K562 (cell line): ENCODE measurements around the gene SHISA9. TPM values are rescaled to one million over a fixed set of nuclear protein-coding genes. Genes with fewer than 3 reads are reported as not detected.

Experiments
- ATAC-seq: fragments of 200-7000 bp; cut with Tn5 transposase; 3 replicates; pipeline ENCODE4 v1.9.1; 2020; ENCODE audit warnings: moderate library complexity
- BruUV-seq: library from RNA; stranded (reverse); fragments of 400-500 nt; replicated peaks from 2 replicates; lab custom pipeline; 2021; lab: Mats Ljungman, UMichigan
- CTCF ChIA-PET: fragments of 300-600 bp; formaldehyde crosslinking; extraction: SDS; loops from one replicate; lab custom pipeline; 2021; ENCODE audit warnings: low intra/inter-chr PET ratio; lab: Yijun Ruan, JAX
- POLR2A ChIA-PET: fragments of 300-600, 350-650 bp; sonication (Branson Sonifier 250); formaldehyde crosslinking; extraction: SDS; loops from one replicate; lab custom pipeline; 2021; ENCODE audit warnings: antibody characterized with exemption, inconsistent platforms; lab: Yijun Ruan, JAX
- DNase-seq, 4 experiments: peaks; one replicate each; pipeline versions ENCODE4 v3.0.0 to v3.0.0-alpha.2; 2011 to 2018; ENCODE audit warnings: low spot score in 3 of 4, mixed read lengths in 3 of 4; ENCODE audit errors: extremely low read depth in 1 of 4
- FAIRE-seq: peaks from 2 replicates; lab custom pipeline; 2011; peaks lifted over from hg19 to GRCh38; lab: Jason Lieb, UNC
- H2AFZ ChIP-seq: 2 replicates; pipeline ENCODE4 v1.6.0; 2011; ENCODE audit warnings: low read depth, low read length, control low read depth, inconsistent platforms
- H3K27ac ChIP-seq: fragments of 200-600 bp; 3 replicates; pipeline ENCODE4 v1.8.0; 2011; ENCODE audit warnings: low read depth, mild to moderate bottlenecking, control low read depth, inconsistent platforms, low read length, moderate library complexity, mixed read lengths; ENCODE audit errors: extremely low read depth
- H3K27me3 ChIP-seq, 2 experiments: fragments of 300-600 bp in 1 of 2; 2 replicates in 1 of 2; 3 replicates in 1 of 2; pipeline versions ENCODE4 v1.6.0 to v1.8.0; 2011; ENCODE audit warnings: inconsistent platforms in 2 of 2, low read length in 2 of 2, mild to moderate bottlenecking in 1 of 2, mixed read lengths in 1 of 2, moderate library complexity in 1 of 2; ENCODE audit not compliant: control insufficient read depth in 2 of 2, insufficient read depth in 2 of 2
- H3K36me3 ChIP-seq: fragments of 300-600 bp; 3 replicates; pipeline ENCODE4 v1.8.0; 2011; ENCODE audit warnings: mild to moderate bottlenecking, low read length, inconsistent platforms; ENCODE audit not compliant: control insufficient read depth, insufficient read depth
- H3K4me1 ChIP-seq, 2 experiments: fragments of 200-600 bp in 1 of 2; replicated peaks in 1 of 2; 2 replicates in 1 of 2; 3 replicates in 1 of 2; pipeline versions ENCODE4 v1.5.1 to v1.8.0; 2011; ENCODE audit warnings: inconsistent platforms in 2 of 2, low read length in 2 of 2, mild to moderate bottlenecking in 1 of 2, mixed read lengths in 1 of 2, moderate library complexity in 1 of 2; ENCODE audit not compliant: control insufficient read depth in 2 of 2, insufficient read depth in 2 of 2
- H3K4me2 ChIP-seq: 2 replicates; pipeline ENCODE4 v1.6.1; 2011; ENCODE audit warnings: low read length, control low read depth, inconsistent platforms, mixed read lengths; ENCODE audit not compliant: insufficient read depth
- H3K4me3 ChIP-seq: fragments of 200-600 bp; sonication (generic), shearing (Covaris generic); 2 replicates; pipeline ENCODE4 v1.5.1; 2016; ENCODE audit warnings: control low read depth, inconsistent platforms
- H3K79me2 ChIP-seq: fragments of 200-600 bp; 3 replicates; pipeline ENCODE4 v1.8.0; 2011; ENCODE audit warnings: low read length, inconsistent platforms; ENCODE audit not compliant: control insufficient read depth, insufficient read depth
- H3K9ac ChIP-seq, 2 experiments: 2 replicates each; pipeline versions ENCODE4 v1.6.0 to v1.6.1; 2011; ENCODE audit warnings: low read depth in 2 of 2, low read length in 2 of 2, control low read depth in 1 of 2, inconsistent platforms in 1 of 2, mild to moderate bottlenecking in 1 of 2, mixed read lengths in 1 of 2; ENCODE audit not compliant: insufficient read depth in 1 of 2
- H3K9me1 ChIP-seq: one replicate; pipeline ENCODE4 v1.6.0; 2011; ENCODE audit warnings: inconsistent platforms, mild to moderate bottlenecking, low read length, moderate library complexity; ENCODE audit not compliant: control insufficient read depth, insufficient read depth
- H3K9me3 ChIP-seq: replicated peaks from 2 replicates; pipeline ENCODE4 v1.5.1; 2011; ENCODE audit warnings: low read depth, low read length, inconsistent platforms; ENCODE audit not compliant: control insufficient read depth, insufficient read depth
- H4K20me1 ChIP-seq: replicated peaks from 2 replicates; pipeline ENCODE4 v1.6.1; 2011; ENCODE audit warnings: low read length, inconsistent platforms, mixed read lengths; ENCODE audit not compliant: control insufficient read depth, insufficient read depth
- GTF2E2 ChIP-seq: fragments of 200-800 bp; sonication (Bioruptor generic); IDR thresholded peaks from 2 replicates; pipeline ENCODE4 v1.6.1; 2016; ENCODE audit warnings: missing genetic modification characterization, missing compliant biosample characterization
- HBP1 ChIP-seq: fragments of 450-650 bp; formaldehyde crosslinking; IDR thresholded peaks from 2 replicates; pipeline ENCODE4 v1.4.0; 2022; ENCODE audit warnings: missing genetic modification characterization
- HSF4 ChIP-seq: fragments of 250-450 bp; sonication (Bioruptor Pico); IDR thresholded peaks from 2 replicates; pipeline ENCODE4 v2.1.2; 2022; ENCODE audit warnings: mild to moderate bottlenecking, moderate library complexity, borderline replicate concordance
- IFI16 ChIP-seq: fragments of 250-450 bp; sonication (Bioruptor Pico); IDR thresholded peaks from 2 replicates; pipeline ENCODE4 v2.1.2; 2022; ENCODE audit warnings: mild to moderate bottlenecking, inconsistent platforms
- MCM7 ChIP-seq, 2 experiments: fragments of 450-650 bp; IDR thresholded peaks; 2 replicates each; pipeline ENCODE4 v1.6.1; 2016 to 2018
- NCOA4 ChIP-seq: fragments of 450-650 bp; IDR thresholded peaks from 2 replicates; pipeline ENCODE4 v1.6.1; 2018; ENCODE audit warnings: mild to moderate bottlenecking; ENCODE audit not compliant: partially characterized antibody
- RHOXF2B ChIP-seq: fragments of 250-450 bp; sonication (Bioruptor Pico); conservative IDR thresholded peaks from 2 replicates; pipeline ENCODE4 v1.5.1; 2021
- SFPQ ChIP-seq: fragments of 200-400 bp; formaldehyde crosslinking; IDR thresholded peaks from 2 replicates; pipeline ENCODE4 v1.6.1; 2017; ENCODE audit warnings: mild to moderate bottlenecking, low read depth, low read length, moderate library complexity
- SNAPC5 ChIP-seq: fragments of 250-450 bp; sonication (Bioruptor Pico); IDR thresholded peaks from 2 replicates; pipeline ENCODE4 v1.8.0; 2021; ENCODE audit warnings: moderate library complexity, mild to moderate bottlenecking, inconsistent platforms
- TBP ChIP-seq: optimal IDR thresholded peaks from 2 replicates; pipeline ENCODE3; 2011; ENCODE audit warnings: low read depth, low read length, improper control_type of control experiment
- ZNF407 ChIP-seq: fragments of 450-650 bp; IDR thresholded peaks from 2 replicates; pipeline ENCODE4 v1.6.1; 2016; ENCODE audit warnings: low read depth
- WGBS: fragments of 100-300 bp; shearing (Covaris generic); methylation state at CpG from one replicate; pipeline ENCODE4 v1.1.6; 2016; ENCODE audit warnings: low coverage, mixed read lengths; ENCODE audit not compliant: insufficient coverage; ENCODE audit errors: missing lambda C conversion rate; 5-methylcytosine and 5-hydroxymethylcytosine counted together
- in situ Hi-C: fragments of 300-500 bp; cut with MboI; formaldehyde crosslinking; loops from 4 replicates; pipeline ENCODE4 v1.15.0; 2018; ENCODE audit warnings: inconsistent platforms, mixed read lengths
- intact Hi-C: fragments of 100-400 bp; cut with micrococcal nuclease; formaldehyde crosslinking; loops from 2 replicates; pipeline ENCODE4 v1.14.2; 2022
- polyA plus RNA-seq, 8 experiments: library from polyadenylated mRNA; depleted of rRNA in 4 of 8; stranded (reverse) in 5 of 8; unstranded in 3 of 8; fragments of >200 nt; fragmentation: Nextera tagmentation in 2 of 8; fragmentation: Illumina TruSeq in 1 of 8; extraction: Ambion mirVana in 2 of 8; extraction: Trizol in 1 of 8; gene quantifications; 2 replicates each; pipeline versions ENCODE4 v1.2.1 to v1.2.3, GENCODE V29; 2011 to 2014; ENCODE audit warnings: inconsistent platforms in 1 of 8, missing spikeins in 1 of 8
- total RNA-seq, 7 experiments: library from RNA; depleted of rRNA in 6 of 7; stranded (reverse); fragments of >200 nt in 6 of 7; fragmentation: Illumina TruSeq in 2 of 7; extraction: Trizol in 2 of 7; gene quantifications; 2 replicates each; pipeline versions ENCODE4 v1.2.1 to v1.2.3, GENCODE V29; 2011 to 2021; ENCODE audit warnings: low replicate concordance in 1 of 7

The SHISA9 gene
- total and polyA plus RNA-seq, 9 of the 15 experiments (the other 6 are each of a cell fraction or from before 2014, with no cell fraction given): under 0.01 to 0.16 (median 0.01) TPM; not detected in 6

GRCh38 chr16:13157082-13157481 lies 255.7 kb downstream of the SHISA9 start:
- Histone ChIP-seq H3K9me1 (no peaks in the 10 kb centered on the region), H3K9ac (no peak overlapping the region), H3K36me3 (no peaks in the 10 kb centered on the region), H3K4me3 (no peak overlapping the region), H3K27me3 (no peaks in the 10 kb centered on the region), H3K4me1 (no peaks in the 10 kb centered on the region), H3K4me2 (no peak overlapping the region), H4K20me1 (no peaks in the 10 kb centered on the region), H3K79me2 (no peaks in the 10 kb centered on the region), H2AFZ (no peak overlapping the region), H3K27ac (no peak overlapping the region), H3K9me3 (no peaks in the 10 kb centered on the region)
- no TSS peak for BruUV-seq
- DNase-seq (no peak), ATAC-seq (no peak), FAIRE-seq (no peak)
- WGBS: 0% methylated on average over 3 of the region's 3 CpGs
- intact Hi-C loops (no loop called here), in situ Hi-C loops (no loop called here)
- ChIA-PET CTCF (no interaction called here), POLR2A (interaction anchor here (0.6 kb wide), 1 partner anchor 43 kb away, joined by 4 read pairs; no protein-coding TSS in a partner anchor)
- TF ChIP-seq HSF4 (CRISPR knock-in tag) (no peak), MCM7 (IDR thresholded peaks at IDR 0.05) (no peak), SFPQ (no peak), ZNF407 (no peak), HBP1 (no peak), SNAPC5 (CRISPR knock-in tag) (no peak), TBP (no peak), GTF2E2 (tag) (no peak), NCOA4 (no peak), IFI16 (CRISPR knock-in tag) (no peak), RHOXF2B (CRISPR knock-in tag) (no peak)
